H1 (cell line): ENCODE results near the gene PNMA6A. TPM values are rescaled to one million over a fixed set of nuclear protein-coding genes. Genes with fewer than 3 reads are reported as not detected.

Source experiments
- CTCF ChIA-PET: fragments of 300-600 bp; sonication (Branson Sonifier 250); formaldehyde crosslinking; loops from one replicate; lab custom pipeline; 2021; ENCODE audit not compliant: partially characterized antibody; lab: Charles Lee
- POLR2A ChIA-PET: fragments of 300-600 bp; sonication (Branson Sonifier 250); formaldehyde crosslinking; loops from one replicate; lab custom pipeline; 2021; ENCODE audit warnings: inconsistent platforms; ENCODE audit not compliant: partially characterized antibody; lab: Charles Lee
- DNase-seq, 2 experiments: peaks; one replicate each; pipeline versions ENCODE4 v3.0.0 to v3.0.0-alpha.2; 2010 to 2022; ENCODE audit warnings: low spot score in 2 of 2, low read depth in 1 of 2, mixed read lengths in 1 of 2
- FAIRE-seq: peaks from 2 replicates; lab custom pipeline; 2011; peaks lifted over from hg19 to GRCh38; lab: Jason Lieb, UNC
- H2AFZ ChIP-seq: 2 replicates; pipeline ENCODE4 v1.8.1; 2012; ENCODE audit warnings: low read length, inconsistent platforms
- H2AK5ac ChIP-seq: 2 replicates; pipeline ENCODE4 v1.6.1; 2013; ENCODE audit warnings: low read depth, low read length
- H2BK120ac ChIP-seq: replicated peaks from 2 replicates; pipeline ENCODE3; 2013; ENCODE audit warnings: low read depth, low read length, inconsistent platforms
- H2BK12ac ChIP-seq: 2 replicates; pipeline ENCODE4 v1.6.1; 2013; ENCODE audit warnings: low read depth, low read length
- H2BK15ac ChIP-seq: 2 replicates; pipeline ENCODE4 v1.6.1; 2013; ENCODE audit warnings: low read length
- H2BK20ac ChIP-seq: 2 replicates; pipeline ENCODE4 v1.6.1; 2013; ENCODE audit warnings: low read length
- H2BK5ac ChIP-seq: 2 replicates; pipeline ENCODE4 v1.6.1; 2013; ENCODE audit warnings: low read depth, low read length
- H3K14ac ChIP-seq: 2 replicates; pipeline ENCODE4 v1.6.1; 2013; ENCODE audit warnings: inconsistent platforms; ENCODE audit not compliant: insufficient read length
- H3K18ac ChIP-seq: 2 replicates; pipeline ENCODE4 v1.6.1; 2013; ENCODE audit warnings: low read length; ENCODE audit errors: extremely low read depth
- H3K23ac ChIP-seq: 2 replicates; pipeline ENCODE4 v1.6.1; 2013; ENCODE audit warnings: inconsistent platforms; ENCODE audit not compliant: insufficient read length
- H3K23me2 ChIP-seq: 2 replicates; pipeline ENCODE4 v1.6.1; 2013; ENCODE audit warnings: low read depth, low read length
- H3K27ac ChIP-seq: 2 replicates; pipeline ENCODE4 v1.6.1; 2011; ENCODE audit warnings: low read depth, low read length, inconsistent platforms
- H3K27me3 ChIP-seq, 4 experiments: replicated peaks in 1 of 4; 1 replicate in 1 of 4; 2 replicates in 3 of 4; pipeline versions ENCODE4 v1.6.1 to v1.8.1; 2011 to 2013; ENCODE audit warnings: low read length in 3 of 4, mild to moderate bottlenecking in 3 of 4, inconsistent platforms in 2 of 4, mixed read lengths in 2 of 4, moderate library complexity in 1 of 4; ENCODE audit not compliant: control insufficient read depth in 3 of 4, insufficient read depth in 3 of 4; ENCODE audit errors: extremely low read depth in 1 of 4
- H3K36me3 ChIP-seq, 4 experiments: 2 replicates each; pipeline versions ENCODE4 v1.6.1 to v1.8.1; 2011 to 2013; ENCODE audit warnings: mild to moderate bottlenecking in 4 of 4, low read length in 3 of 4, moderate library complexity in 2 of 4, control low read depth in 1 of 4, inconsistent platforms in 1 of 4; ENCODE audit not compliant: insufficient read depth in 4 of 4, control insufficient read depth in 2 of 4
- H3K4ac ChIP-seq: replicated peaks from 2 replicates; pipeline ENCODE3; 2013; ENCODE audit warnings: low read length, low read depth, mixed read lengths, inconsistent platforms; ENCODE audit not compliant: insufficient read length
- H3K4me1 ChIP-seq, 4 experiments: replicated peaks in 1 of 4; 1 replicate in 1 of 4; 2 replicates in 3 of 4; pipeline versions ENCODE4 v1.6.1 to v1.8.1; 2011 to 2013; ENCODE audit warnings: low read length in 3 of 4, inconsistent platforms in 2 of 4, mixed read lengths in 1 of 4; ENCODE audit not compliant: insufficient read depth in 4 of 4, control insufficient read depth in 3 of 4
- H3K4me2 ChIP-seq, 2 experiments: 2 replicates each; pipeline versions ENCODE4 v1.6.1 to v1.8.1; 2011 to 2013; ENCODE audit warnings: low read depth in 2 of 2, low read length in 2 of 2, control low read depth in 1 of 2, inconsistent platforms in 1 of 2, mild to moderate bottlenecking in 1 of 2; ENCODE audit not compliant: insufficient read depth in 1 of 2
- H3K4me3 ChIP-seq, 4 experiments: fragments of 200-600, 300-600 bp in 1 of 4; sonication (generic), shearing (Covaris generic), sonication (Bioruptor Twin) in 1 of 4; 2 replicates each; pipeline versions ENCODE4 v1.5.1 to v1.8.1; 2011 to 2016; ENCODE audit warnings: low read length in 4 of 4, low read depth in 3 of 4, control low read depth in 2 of 4, inconsistent platforms in 2 of 4, mild to moderate bottlenecking in 2 of 4, mixed read lengths in 1 of 4, moderate library complexity in 1 of 4; ENCODE audit not compliant: insufficient read depth in 2 of 4; ENCODE audit errors: extremely low read depth in 1 of 4
- H3K56ac ChIP-seq: replicated peaks from 2 replicates; pipeline ENCODE3; 2013; ENCODE audit warnings: low read depth, mild to moderate bottlenecking, mixed read lengths, low read length, inconsistent platforms; ENCODE audit not compliant: insufficient read length
- H3K79me1 ChIP-seq: 2 replicates; pipeline ENCODE4 v1.6.1; 2013; ENCODE audit warnings: low read depth, low read length, control low read depth
- H3K79me2 ChIP-seq, 2 experiments: 2 replicates each; pipeline versions ENCODE4 v1.6.1 to v1.8.1; 2012 to 2013; ENCODE audit warnings: low read length in 2 of 2, mild to moderate bottlenecking in 2 of 2, inconsistent platforms in 1 of 2; ENCODE audit not compliant: insufficient read depth in 2 of 2, control insufficient read depth in 1 of 2
- H3K9ac ChIP-seq, 4 experiments: replicated peaks in 1 of 4; 1 replicate in 1 of 4; 2 replicates in 3 of 4; pipeline versions ENCODE4 v1.6.1 to v1.8.1; 2011 to 2013; ENCODE audit warnings: low read depth in 3 of 4, low read length in 3 of 4, control low read depth in 2 of 4, mild to moderate bottlenecking in 2 of 4, moderate library complexity in 2 of 4, inconsistent platforms in 1 of 4; ENCODE audit errors: extremely low read depth in 1 of 4
- H3K9me3 ChIP-seq, 2 experiments: 2 replicates each; pipeline versions ENCODE4 v1.6.1 to v1.8.1; 2012 to 2013; ENCODE audit warnings: mild to moderate bottlenecking in 2 of 2, moderate library complexity in 2 of 2, control low read depth in 1 of 2, inconsistent platforms in 1 of 2, low read depth in 1 of 2, low read length in 1 of 2, mixed read lengths in 1 of 2; ENCODE audit not compliant: insufficient read depth in 2 of 2
- H4K20me1 ChIP-seq, 2 experiments: replicated peaks in 1 of 2; 2 replicates each; pipeline versions ENCODE3 to v1.8.1; 2011 to 2013; ENCODE audit warnings: inconsistent platforms in 2 of 2, low read length in 2 of 2, mild to moderate bottlenecking in 1 of 2; ENCODE audit not compliant: insufficient read depth in 2 of 2, control insufficient read depth in 1 of 2
- H4K5ac ChIP-seq: 2 replicates; pipeline ENCODE4 v1.6.1; 2013; ENCODE audit warnings: low read length, low read depth, mixed read lengths, inconsistent platforms; ENCODE audit not compliant: insufficient read length
- H4K8ac ChIP-seq: 2 replicates; pipeline ENCODE4 v1.8.0; 2013; ENCODE audit warnings: mild to moderate bottlenecking, moderate library complexity, low read length, inconsistent platforms; ENCODE audit not compliant: insufficient read depth; ENCODE audit errors: extremely low read depth
- H4K91ac ChIP-seq: replicated peaks from 2 replicates; pipeline ENCODE3; 2013; ENCODE audit warnings: low read length, mixed read lengths, inconsistent platforms; ENCODE audit not compliant: insufficient read length
- CBX8 ChIP-seq: fragments of 300-800, 300-1000 bp; sonication (generic); IDR thresholded peaks from 2 replicates; pipeline ENCODE4 v1.7.1; 2016; ENCODE audit warnings: low read depth, low read length, borderline replicate concordance
- POLR2A ChIP-seq, 2 experiments: IDR thresholded peaks; 1 replicate in 1 of 2; 2 replicates in 1 of 2; pipeline ENCODE4 v1.6.1; 2011; ENCODE audit warnings: low read depth in 2 of 2, low read length in 2 of 2, mild to moderate bottlenecking in 2 of 2; ENCODE audit errors: control extremely low read depth in 1 of 2
- WGBS, 2 experiments: shearing (Covaris generic) in 1 of 2; methylation state at CpG; one replicate each; pipeline versions ENCODE4 v1.1.6 to v1.1.7; 2013 to 2015; ENCODE audit warnings: low lambda C conversion rate in 2 of 2, mixed read lengths in 2 of 2, inconsistent platforms in 1 of 2, low coverage in 1 of 2, missing lambda C conversion rate in 1 of 2; ENCODE audit not compliant: insufficient replicate concordance in 2 of 2, insufficient coverage in 1 of 2, insufficient read length in 1 of 2; ENCODE audit errors: extremely low coverage in 1 of 2, missing lambda C conversion rate in 1 of 2; 5-methylcytosine and 5-hydroxymethylcytosine counted together
- polyA plus RNA-seq, 7 experiments: library from polyadenylated mRNA; depleted of rRNA in 3 of 7; stranded (reverse) in 5 of 7; unstranded in 2 of 7; fragments of >200 nt in 5 of 7; fragments of 200-250 nt in 2 of 7; gene quantifications; 1 replicate in 5 of 7; 2 replicates in 1 of 7; 4 replicates in 1 of 7; pipeline versions ENCODE4 v1.2.1 to v1.2.3, GENCODE V29; 2011 to 2013; ENCODE audit warnings: missing spikeins in 2 of 7, mixed read lengths in 2 of 7
- total RNA-seq: library from RNA; stranded (reverse); fragmentation: NEBNext Ultra II Directional; extraction: Animal tissue kit (Norgen Biotek cat#: 25700); gene quantifications from 2 replicates; pipeline ENCODE4 v1.2.1, GENCODE V29; 2021

The PNMA6A gene
- total and polyA plus RNA-seq, 2 of the 8 experiments (the other 6 are each of a cell fraction or from before 2014, with no cell fraction given): 2.2 to 5.7 TPM

DNA sequence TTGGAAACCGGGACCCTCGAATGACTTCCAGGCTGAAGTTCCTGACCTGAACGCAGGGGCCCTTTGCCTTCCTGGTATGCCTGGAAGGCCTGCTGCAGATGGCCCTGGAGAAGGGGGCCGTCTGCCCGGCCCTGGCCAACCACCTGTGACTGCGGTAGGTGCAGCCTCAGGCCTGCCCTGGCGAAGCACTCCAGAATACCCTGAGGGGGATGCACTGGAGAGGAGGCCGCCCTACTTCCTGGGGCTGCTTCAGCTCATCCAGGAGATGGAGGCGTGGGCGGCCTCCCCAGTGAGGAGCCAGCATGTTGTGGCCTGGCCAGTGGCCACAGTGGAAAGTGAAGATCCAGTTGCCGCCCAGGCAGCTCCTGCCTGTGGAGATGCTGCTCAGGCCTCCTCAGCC is 42.4 kb upstream of the PNMA6A start:
- no peaks in the 10 kb centered on the region for H3K79me1 ChIP-seq
- no peak overlapping the region for H2BK20ac ChIP-seq
- H3K23me2 ChIP-seq: no peaks in the 10 kb centered on the region
- ChIA-PET CTCF (interaction anchor here (0.6 to 1.1 kb wide), 6 partner anchors 64 to 556 kb away, joined by 3 to 6 read pairs (median 4); no protein-coding TSS in a partner anchor), POLR2A (no interaction called here)
- DNase-seq (no peak), FAIRE-seq (no peak)
- no peak overlapping the region for H3K14ac ChIP-seq
- H2AFZ ChIP-seq: no peak overlapping the region
- no peak overlapping the region for H3K4ac ChIP-seq
- peaks cover 0 to 3% (median 0%) of the 10 kb centered on the region in 4 experiments; a peak in 1 of 7 replicates for H3K27me3 ChIP-seq
- H2BK12ac ChIP-seq: no peak overlapping the region
- H3K79me2 ChIP-seq: no peaks in the 10 kb centered on the region
- H3K4me1 ChIP-seq: no peaks in the 10 kb centered on the region; a peak in 1 of 7 replicates
- H4K91ac ChIP-seq: no peak overlapping the region
- 83% methylated on average over 8 of the region's 11 CpGs; no CpG with 5 or more reads in 1 of the 2 experiments for WGBS, 2 experiments
- H3K56ac ChIP-seq: no peak overlapping the region
- no peak overlapping the region for H2BK120ac ChIP-seq
- H3K36me3 ChIP-seq: no peaks in the 10 kb centered on the region
- H3K9ac ChIP-seq: no peak overlapping the region
- H3K23ac ChIP-seq: no peak overlapping the region
- H4K5ac ChIP-seq: no peak overlapping the region
- H3K18ac ChIP-seq: no peak overlapping the region
- no peak overlapping the region for H3K4me3 ChIP-seq
- no peaks in the 10 kb centered on the region for H4K20me1 ChIP-seq
- H3K9me3 ChIP-seq: no peaks in the 10 kb centered on the region
- no peak overlapping the region for H2BK5ac ChIP-seq
- no peak overlapping the region for H3K4me2 ChIP-seq
- H2AK5ac ChIP-seq: no peak overlapping the region
- H4K8ac ChIP-seq: 0 out of 2 replicates have a peak overlapping the region, but pooled peaks have one; percentile 35
- H2BK15ac ChIP-seq: no peak overlapping the region
- no peak overlapping the region for H3K27ac ChIP-seq
- no peak for TF ChIP-seq POLR2A (IDR thresholded peaks at IDR 0.05; ENCODE audit: control extremely low read depth in 1 of 2, low read depth in 2 of 2, low read length in 2 of 2)
- TF ChIP-seq CBX8: no peak
